Measurements from ENCODE around the gene ATP1A1. TPM values are rescaled to one million over a fixed set of nuclear protein-coding genes. Genes with fewer than 3 reads are reported as not detected.

The ATP1A1 gene
- polyA plus RNA-seq, 3 donors, result 32.3 to 135 (median 32.7) TPM

- no peak overlapping the region for H3K9ac ChIP-seq (ENCODE audit: insufficient read depth, low read length, poor library complexity, severe bottlenecking)
- H3K9me3 ChIP-seq (replicated peaks in 1 of 2; ENCODE audit: control insufficient read depth in 1 of 2, insufficient read depth in 1 of 2, low read length in 2 of 2), result no peaks in the 10 kb centered on the region
- H3K4me1 ChIP-seq (ENCODE audit: control insufficient read depth in 1 of 2, insufficient read depth in 2 of 2, low read length in 2 of 2), result no peaks in the 10 kb centered on the region
- no peak overlapping the region for H3K27ac ChIP-seq (ENCODE audit: low read depth in 1 of 2, low read length in 2 of 2)
- WGBS (ENCODE audit: insufficient coverage), result no CpG with 5 or more reads among the region's 4 CpGs
- Mint-ChIP-seq H3K9me3 (peaks cover 0 to 8% (median 3%) of the 10 kb centered on the region in 7 donors), H3K4me1 (peaks cover 1% of the 10 kb centered on the region), H3K4me3 (no peak overlapping the region), H3K27ac (no peak overlapping the region), H3K27me3 (ENCODE audit: low read depth in 3 of 3) (peaks cover 5 to 13% (median 5%) of the 10 kb centered on the region in 3 donors), H3K36me3 (no peaks in the 10 kb centered on the region)
- no peaks in the 10 kb centered on the region for H3K27me3 ChIP-seq (ENCODE audit: control insufficient read depth in 2 of 2, insufficient read depth in 2 of 2, low read length in 2 of 2)
- no peak for DNase-seq
- intact Hi-C loops (cut with micrococcal nuclease), result no loop called here
- no peak for TF ChIP-seq CTCF (IDR thresholded peaks at IDR 0.05)
- H3K36me3 ChIP-seq (replicated peaks in 1 of 2; ENCODE audit: control insufficient read depth in 1 of 2, insufficient read depth in 2 of 2, low read length in 2 of 2), result no peaks in the 10 kb centered on the region
- H3K79me2 ChIP-seq (ENCODE audit: insufficient read depth, low read length), result no peaks in the 10 kb centered on the region
- H4K20me1 ChIP-seq (ENCODE audit: insufficient read depth, low read length), result no peaks in the 10 kb centered on the region
- no peak overlapping the region for H3K4me3 ChIP-seq (replicated peaks in 1 of 3; ENCODE audit: low read depth in 2 of 3, low read length in 3 of 3)
- no peak overlapping the region for H2AFZ ChIP-seq (ENCODE audit: insufficient read depth, low read depth, low read length, poor library complexity, severe bottlenecking)
- H3K4me2 ChIP-seq (replicated peaks; ENCODE audit: extremely low read depth, low read length, poor library complexity, severe bottlenecking), result no peak overlapping the region
Measured at GRCh38 chr1:116346943-116347673, 25.9 kb upstream of the ATP1A1 start.

GRCh38 chr1:116347696-116348095, 25.3 kb upstream of the ATP1A1 start:
- Histone ChIP-seq H4K20me1 (ENCODE audit: insufficient read depth, low read length) (no peaks in the 10 kb centered on the region), H3K4me3 (replicated peaks in 1 of 3; ENCODE audit: low read depth in 2 of 3, low read length in 3 of 3) (no peak overlapping the region), H3K79me2 (ENCODE audit: insufficient read depth, low read length) (no peaks in the 10 kb centered on the region), H3K27me3 (ENCODE audit: control insufficient read depth in 2 of 2, insufficient read depth in 2 of 2, low read length in 2 of 2) (no peaks in the 10 kb centered on the region), H3K4me2 (replicated peaks; ENCODE audit: extremely low read depth, low read length, poor library complexity, severe bottlenecking) (no peak overlapping the region), H3K36me3 (replicated peaks in 1 of 2; ENCODE audit: control insufficient read depth in 1 of 2, insufficient read depth in 2 of 2, low read length in 2 of 2) (no peaks in the 10 kb centered on the region), H3K4me1 (ENCODE audit: control insufficient read depth in 1 of 2, insufficient read depth in 2 of 2, low read length in 2 of 2) (no peaks in the 10 kb centered on the region), H3K9ac (ENCODE audit: insufficient read depth, low read length, poor library complexity, severe bottlenecking) (no peak overlapping the region), H3K9me3 (replicated peaks in 1 of 2; ENCODE audit: control insufficient read depth in 1 of 2, insufficient read depth in 1 of 2, low read length in 2 of 2) (no peaks in the 10 kb centered on the region), H3K27ac (ENCODE audit: low read depth in 1 of 2, low read length in 2 of 2) (no peak overlapping the region), H2AFZ (ENCODE audit: insufficient read depth, low read depth, low read length, poor library complexity, severe bottlenecking) (no peak overlapping the region)
- DNase-seq, result no peak
- TF ChIP-seq CTCF (IDR thresholded peaks at IDR 0.05), result no peak
- H3K9me3 Mint-ChIP-seq, result peaks cover 0 to 8% (median 3%) of the 10 kb centered on the region in 7 donors
- peaks cover 6% of the 10 kb centered on the region for H3K4me1 Mint-ChIP-seq
- H3K36me3 Mint-ChIP-seq, result no peaks in the 10 kb centered on the region
- peaks cover 3 to 7% (median 5%) of the 10 kb centered on the region in 3 donors for H3K27me3 Mint-ChIP-seq (ENCODE audit: low read depth in 3 of 3)
- no CpG with 5 or more reads among the region's 2 CpGs for WGBS (ENCODE audit: insufficient coverage)
- H3K4me3 Mint-ChIP-seq, result no peak overlapping the region
- intact Hi-C loops (cut with micrococcal nuclease), result no loop called here
- no peak overlapping the region for H3K27ac Mint-ChIP-seq

Data from CD14-positive monocyte (primary cell).